ENCODE data around the gene C20orf141.
"Not testable (repeated sequence)": the region's sequence is repeated elsewhere in the genome, so short reads cannot be mapped to it uniquely, and the experiment has no call there.

Gene C20orf141

DNA sequence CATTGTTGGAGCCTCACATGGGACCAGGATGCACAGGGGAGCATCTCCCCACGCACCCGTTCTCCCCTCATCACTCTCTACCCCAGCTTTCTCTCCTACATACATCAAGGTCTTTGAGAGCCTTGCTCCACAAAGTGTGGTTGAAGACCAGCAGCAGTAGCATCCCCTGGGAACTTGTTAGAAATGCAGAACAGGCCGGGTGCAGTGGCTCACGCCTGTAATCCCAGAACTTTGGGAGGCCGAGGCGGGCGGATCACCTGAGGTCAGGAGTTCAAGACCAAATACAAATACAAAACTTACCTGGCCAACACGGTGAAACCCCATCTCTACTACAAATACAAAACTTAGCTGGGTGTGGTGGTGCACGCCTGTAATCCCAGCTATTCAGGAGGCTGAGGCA lies 6.9 kb upstream of the C20orf141 start:
- not testable (repeated sequence) for DNase-seq, H3K27ac Mint-ChIP-seq, H3K4me3 Mint-ChIP-seq, H3K4me1 Mint-ChIP-seq, ATAC-seq
- Mint-ChIP-seq H3K9me3 (peaks cover 9 to 12% of the 10 kb centered on the region in 2 donors), H3K27me3 (peaks cover 77% of the 10 kb centered on the region)

- DNase-seq (no peak), ATAC-seq (no peak)
- H3K4me3 Mint-ChIP-seq: no peak overlapping the region
- H3K4me1 Mint-ChIP-seq: no peaks in the 10 kb centered on the region
- peaks cover 9 to 12% of the 10 kb centered on the region in 2 donors for H3K9me3 Mint-ChIP-seq
- H3K27me3 Mint-ChIP-seq: peaks cover 77% of the 10 kb centered on the region
- H3K27ac Mint-ChIP-seq: no peak overlapping the region
Measured at GRCh38 chr20:2809690-2810089, 5.1 kb upstream of the C20orf141 start.

DNA sequence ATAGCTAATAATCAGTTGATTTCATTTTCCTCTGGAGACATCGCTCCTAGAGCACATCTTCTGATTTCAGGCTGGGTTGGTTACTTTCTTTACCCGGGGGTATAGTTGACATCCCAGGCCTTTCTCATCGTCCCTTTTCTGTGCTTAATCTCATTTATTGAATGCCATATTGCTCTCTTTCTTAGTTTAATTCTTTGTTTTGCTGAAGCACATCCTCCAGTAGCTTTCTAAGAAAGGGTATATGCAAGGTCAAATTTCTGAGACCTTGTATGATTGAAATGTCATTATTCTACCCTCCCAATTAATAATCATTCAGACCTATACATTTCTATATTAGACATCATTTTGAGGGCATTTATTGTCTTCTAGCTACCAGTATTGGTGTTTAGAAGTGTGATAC lies 2.6 kb upstream of the C20orf141 start:
- no peak for ATAC-seq
- Mint-ChIP-seq H3K4me3 (no peak overlapping the region), H3K4me1 (no peaks in the 10 kb centered on the region), H3K27ac (no peak overlapping the region), H3K9me3 (peaks cover 9 to 12% of the 10 kb centered on the region in 2 donors), H3K27me3 (peaks cover 52% of the 10 kb centered on the region)
- no peak for DNase-seq

DNA sequence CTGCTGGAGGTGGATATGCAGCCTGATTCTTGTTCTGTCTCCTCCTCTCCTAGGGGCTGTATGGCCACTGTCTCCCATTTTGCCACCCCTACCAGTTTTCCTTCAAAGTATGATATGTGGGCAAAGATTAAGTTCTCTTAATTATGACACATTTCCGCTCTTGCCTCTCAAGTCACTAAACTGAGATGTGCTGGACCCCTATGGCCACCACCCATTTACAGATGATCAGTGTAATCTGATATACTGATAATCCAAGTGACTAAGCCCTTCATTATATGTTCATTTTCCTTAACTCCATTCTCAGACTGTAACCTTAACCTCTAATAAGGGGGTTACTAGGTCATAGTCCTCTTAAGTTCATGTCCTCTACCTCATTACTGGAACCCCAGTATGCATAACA lies 711 bp upstream of the C20orf141 start:
- ATAC-seq (no peak), DNase-seq (no peak)
- peaks cover 52% of the 10 kb centered on the region for H3K27me3 Mint-ChIP-seq
- no peaks in the 10 kb centered on the region for H3K4me1 Mint-ChIP-seq
- H3K4me3 Mint-ChIP-seq: no peak overlapping the region
- peaks cover 9 to 12% of the 10 kb centered on the region in 2 donors for H3K9me3 Mint-ChIP-seq
- no peak overlapping the region for H3K27ac Mint-ChIP-seq

DNA sequence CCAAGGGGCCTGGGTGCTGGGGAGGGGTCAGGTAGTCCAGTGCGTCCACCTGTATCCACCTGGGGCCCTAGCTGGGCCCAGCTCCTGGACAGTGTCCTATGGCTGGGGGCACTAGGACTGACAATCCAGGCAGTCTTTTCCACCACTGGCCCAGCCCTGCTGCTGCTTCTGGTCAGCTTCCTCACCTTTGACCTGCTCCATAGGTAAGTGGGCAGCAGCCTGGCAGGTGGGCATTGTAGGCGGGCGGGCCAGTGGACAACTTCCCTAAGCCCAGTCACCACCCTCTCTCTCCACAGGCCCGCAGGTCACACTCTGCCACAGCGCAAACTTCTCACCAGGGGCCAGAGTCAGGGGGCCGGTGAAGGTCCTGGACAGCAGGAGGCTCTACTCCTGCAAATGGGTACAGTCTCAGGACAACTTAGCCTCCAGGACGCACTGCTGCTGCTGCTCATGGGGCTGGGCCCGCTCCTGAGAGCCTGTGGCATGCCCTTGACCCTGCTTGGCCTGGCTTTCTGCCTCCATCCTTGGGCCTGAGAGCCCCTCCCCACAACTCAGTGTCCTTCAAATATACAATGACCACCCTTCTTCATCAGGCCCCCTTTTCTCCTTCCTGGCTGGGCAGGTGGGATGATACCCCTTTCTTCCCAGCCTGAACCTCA lies 584 bp downstream of the C20orf141 start:
- H3K4me3 Mint-ChIP-seq: no peak overlapping the region
- peaks cover 61% of the 10 kb centered on the region for H3K27me3 Mint-ChIP-seq
- H3K27ac Mint-ChIP-seq: no peak overlapping the region
- ATAC-seq (no peak), DNase-seq (no peak)
- peaks cover 7% of the 10 kb centered on the region for H3K4me1 Mint-ChIP-seq
- H3K9me3 Mint-ChIP-seq: peaks cover 9 to 12% of the 10 kb centered on the region in 2 donors

GRCh38 chr20:2816030-2816582 lies 1.3 kb downstream of the C20orf141 start, which contains the start of gene TMEM239:
TSS of gene TMEM239 (plus strand) at chr20:2816364. CDS start at chr20:2816555, 191 bp downstream.
- peaks cover 64% of the 10 kb centered on the region for H3K27me3 Mint-ChIP-seq
- DNase-seq: no peak
- H3K4me3 Mint-ChIP-seq: no peak within 1 kb of the TSS
- peak; percentile 31 for ATAC-seq
- peaks cover 9 to 12% of the 10 kb centered on the region in 2 donors for H3K9me3 Mint-ChIP-seq
- H3K4me1 Mint-ChIP-seq: peaks cover 14% of the 10 kb centered on the region
- no peak within 1 kb of the TSS for H3K27ac Mint-ChIP-seq

DNA sequence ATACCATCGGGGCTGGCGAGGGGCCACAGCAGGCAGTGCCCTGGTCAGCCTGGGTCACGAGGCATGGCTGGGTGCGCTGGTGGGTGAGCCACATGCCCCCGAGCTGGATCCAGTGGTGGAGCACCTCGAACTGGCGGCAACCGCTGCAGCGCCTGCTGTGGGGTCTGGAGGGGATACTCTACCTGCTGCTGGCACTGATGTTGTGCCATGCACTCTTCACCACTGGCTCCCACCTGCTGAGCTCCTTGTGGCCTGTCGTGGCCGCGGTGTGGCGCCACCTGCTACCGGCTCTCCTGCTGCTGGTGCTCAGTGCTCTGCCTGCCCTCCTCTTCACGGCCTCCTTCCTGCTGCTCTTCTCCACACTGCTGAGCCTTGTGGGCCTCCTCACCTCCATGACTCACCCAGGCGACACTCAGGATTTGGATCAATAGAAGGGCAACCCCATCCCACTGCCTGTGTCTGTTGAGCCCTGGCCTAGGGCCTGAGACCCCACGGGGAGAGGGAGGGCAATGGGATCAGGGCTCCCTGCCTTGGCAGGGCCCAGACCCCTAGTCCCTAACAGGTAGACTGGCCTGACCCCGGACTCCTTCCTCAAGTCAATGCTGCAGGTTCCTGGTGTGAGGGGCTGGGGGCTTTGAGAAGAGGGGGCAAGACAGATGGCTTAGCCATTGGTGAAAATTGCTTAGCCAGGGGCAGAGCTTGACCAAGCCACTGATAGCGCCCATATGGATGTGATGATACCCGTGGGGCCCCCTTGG lies 2.0 kb downstream of the C20orf141 start:
- DNase-seq (no peak), ATAC-seq (peak; percentile 48)
- Mint-ChIP-seq H3K27ac (no peak overlapping the region), H3K9me3 (peaks cover 8 to 9% of the 10 kb centered on the region in 2 donors), H3K27me3 (peaks cover 64% of the 10 kb centered on the region), H3K4me3 (no peak overlapping the region), H3K4me1 (peaks cover 21% of the 10 kb centered on the region)

DNA sequence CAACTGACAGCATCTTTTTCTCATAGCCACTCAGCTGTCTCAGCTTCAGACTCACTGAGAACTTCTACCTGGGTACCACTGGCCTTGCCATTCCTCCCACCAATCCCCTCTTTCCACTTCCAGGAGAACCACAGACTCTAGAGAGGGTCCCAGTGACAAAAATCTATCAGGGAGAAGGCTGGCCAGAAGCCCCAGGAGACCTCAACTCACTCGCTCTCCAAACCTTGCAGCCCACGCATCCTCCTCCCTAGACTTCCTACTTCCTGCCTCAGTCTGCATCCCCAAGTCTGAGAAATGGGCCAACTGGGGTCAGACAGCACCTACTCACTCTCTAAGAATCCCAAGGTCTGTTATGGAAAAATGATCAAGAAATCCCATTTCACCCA lies 2.5 kb downstream of the C20orf141 start:
- no peak overlapping the region for H3K4me3 Mint-ChIP-seq
- H3K9me3 Mint-ChIP-seq: peaks cover 3 to 4% of the 10 kb centered on the region in 2 donors
- H3K27me3 Mint-ChIP-seq: peaks cover 62% of the 10 kb centered on the region
- ATAC-seq (no peak), DNase-seq (no peak)
- no peak overlapping the region for H3K27ac Mint-ChIP-seq
- peaks cover 26% of the 10 kb centered on the region for H3K4me1 Mint-ChIP-seq

- no peak for ATAC-seq
- Mint-ChIP-seq H3K9me3 (no peaks in the 10 kb centered on the region), H3K27me3 (peaks cover 58% of the 10 kb centered on the region), H3K4me1 (peaks cover 26% of the 10 kb centered on the region), H3K27ac (no peak overlapping the region), H3K4me3 (no peak overlapping the region)
- DNase-seq: no peak
Measured at GRCh38 chr20:2817891-2818595, 3.3 kb downstream of the C20orf141 start.

DNA sequence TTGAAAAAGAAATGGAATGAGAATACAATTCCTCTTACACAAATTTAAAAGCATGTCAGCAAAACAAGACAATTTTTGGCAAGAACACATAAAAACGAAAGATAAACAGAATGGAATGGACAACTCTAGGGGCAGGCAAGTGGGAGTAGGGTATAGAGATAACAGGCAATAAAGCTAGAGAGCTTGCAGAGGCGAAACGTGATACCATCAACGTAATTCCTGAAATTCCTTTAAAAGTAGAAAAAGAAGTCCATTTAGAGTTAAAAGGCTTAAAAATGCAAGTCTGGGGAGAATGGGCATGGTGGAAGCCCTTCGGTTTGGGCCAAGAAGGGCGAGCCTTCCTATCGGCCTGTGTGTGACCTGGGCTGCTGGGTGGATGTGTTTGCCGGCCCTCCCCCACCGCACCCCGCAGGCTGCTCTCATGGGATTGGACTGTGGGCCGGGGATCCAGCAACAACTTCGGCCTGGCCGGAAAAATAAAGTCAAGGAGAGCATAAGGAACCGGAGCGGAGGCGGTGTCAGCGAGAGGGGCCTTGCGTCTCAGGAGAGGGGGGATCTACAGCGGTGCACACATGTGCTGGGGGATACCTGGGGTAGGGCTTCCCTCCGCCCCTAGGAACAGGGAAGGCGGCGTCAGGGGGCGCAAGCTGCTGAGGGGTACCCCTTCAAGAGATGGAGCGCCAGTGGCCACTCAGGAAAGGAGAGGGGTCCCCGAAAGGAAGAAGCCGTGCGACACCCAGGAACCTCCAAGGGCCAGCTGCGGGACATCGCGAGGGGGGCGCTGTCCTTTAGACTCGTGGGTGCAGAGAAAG lies 5.5 kb downstream of the C20orf141 start:
- Mint-ChIP-seq H3K9me3 (no peaks in the 10 kb centered on the region), H3K4me3 (peak overlapping the region; percentile 35 to 53), H3K27ac (no peak overlapping the region), H3K27me3 (peaks cover 45% of the 10 kb centered on the region), H3K4me1 (peaks cover 26% of the 10 kb centered on the region)
- DNase-seq: no peak
- no peak for ATAC-seq

GRCh38 chr20:2820896-2821869 lies 6.4 kb downstream of the C20orf141 start:
- DNase-seq (no peak), ATAC-seq (peak; percentile 46)
- H3K4me1 Mint-ChIP-seq: peaks cover 33% of the 10 kb centered on the region
- H3K9me3 Mint-ChIP-seq: no peaks in the 10 kb centered on the region
- peak overlapping the region; percentile 51 to 53 for H3K4me3 Mint-ChIP-seq
- peaks cover 46% of the 10 kb centered on the region for H3K27me3 Mint-ChIP-seq
- no peak overlapping the region for H3K27ac Mint-ChIP-seq

DNA sequence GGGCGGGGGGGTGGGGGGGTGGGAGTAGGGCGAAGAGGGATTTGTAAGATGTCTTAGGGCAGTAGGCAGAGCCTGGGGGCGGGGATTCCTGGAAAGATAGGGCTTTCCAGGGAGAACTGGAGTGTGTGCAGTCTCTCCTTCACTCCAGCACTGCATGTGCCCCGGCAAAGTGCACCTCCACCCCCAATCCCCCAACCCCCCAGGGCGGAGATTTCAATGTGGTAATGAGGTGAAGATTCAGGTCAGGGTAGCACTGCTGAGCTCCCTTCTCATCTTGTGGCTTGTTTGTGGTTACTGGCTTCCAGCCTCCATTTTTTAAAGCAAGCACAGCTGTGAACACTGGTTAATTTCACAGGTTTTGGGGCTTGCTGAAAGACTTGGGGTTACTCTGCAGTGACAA lies 7.3 kb downstream of the C20orf141 start:
- peaks cover 54% of the 10 kb centered on the region for H3K27me3 Mint-ChIP-seq
- no peak overlapping the region for H3K27ac Mint-ChIP-seq
- no peaks in the 10 kb centered on the region for H3K9me3 Mint-ChIP-seq
- peak; percentile 81 for ATAC-seq
- DNase-seq: peak; percentile 28 to 42
- H3K4me3 Mint-ChIP-seq: peak overlapping the region; percentile 24 to 51
- peaks cover 42% of the 10 kb centered on the region for H3K4me1 Mint-ChIP-seq

DNA sequence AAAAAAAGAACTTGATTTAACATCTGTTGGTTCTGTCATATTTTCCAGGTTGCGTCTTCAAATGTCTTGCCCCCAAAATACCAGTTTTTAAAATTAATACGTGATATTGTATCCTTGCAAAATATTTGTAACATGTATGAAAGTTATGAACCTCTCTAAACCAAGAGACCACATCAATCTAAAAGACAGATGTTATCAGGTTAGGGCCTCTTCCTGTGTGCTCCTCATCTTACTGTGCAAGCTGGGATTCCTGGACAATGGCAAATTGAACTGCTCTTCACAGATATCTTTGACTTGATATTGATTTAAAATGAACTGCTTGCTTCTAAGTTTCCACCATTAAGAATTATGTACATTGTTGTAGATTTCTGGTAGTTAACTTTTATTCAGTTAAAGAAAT lies 11.0 kb downstream of the C20orf141 start:
- peak overlapping the region in 1 of 2 donors; percentile 35 for H3K4me3 Mint-ChIP-seq
- H3K27me3 Mint-ChIP-seq: peaks cover 28% of the 10 kb centered on the region
- peak overlapping the region in 1 of 2 donors; percentile 13 for H3K27ac Mint-ChIP-seq
- DNase-seq: no peak
- peaks cover 31% of the 10 kb centered on the region for H3K4me1 Mint-ChIP-seq
- H3K9me3 Mint-ChIP-seq: no peaks in the 10 kb centered on the region
- peak; percentile 64 for ATAC-seq

DNA sequence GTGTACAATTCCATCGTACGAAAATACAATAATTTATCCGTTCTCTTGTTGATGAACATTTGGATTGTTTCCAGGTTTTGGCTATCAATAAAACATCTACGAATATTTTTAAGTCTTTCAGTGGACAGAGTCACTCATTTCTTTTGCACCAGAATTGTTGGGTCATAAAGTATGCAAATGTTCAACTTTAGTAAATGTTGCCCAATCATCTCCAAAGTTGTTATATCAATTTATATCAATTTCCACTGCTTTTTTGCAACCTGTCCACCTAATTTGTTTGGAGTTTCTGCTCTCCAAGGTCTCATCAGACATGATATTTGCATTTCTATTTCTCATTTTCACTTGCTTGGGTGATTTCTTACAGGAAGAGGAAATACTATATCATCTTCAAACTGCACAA lies 11.9 kb downstream of the C20orf141 start:
- ATAC-seq (no peak), DNase-seq (no peak)
- no peaks in the 10 kb centered on the region for H3K9me3 Mint-ChIP-seq
- no peak overlapping the region for H3K27ac Mint-ChIP-seq
- H3K4me3 Mint-ChIP-seq: no peak overlapping the region
- peaks cover 22% of the 10 kb centered on the region for H3K4me1 Mint-ChIP-seq
- peaks cover 19% of the 10 kb centered on the region for H3K27me3 Mint-ChIP-seq

Measured in stimulated activated naive CD8-positive, alpha-beta T cell treated with anti-CD3 and anti-CD28 coated beads, Interleukin-15, amount 100 ng/mL, for 72 hours (primary cell).